Thoracic aorta (tissue), 2 donors: ENCODE results near the gene LRP2. TPM values are rescaled to one million over a fixed set of nuclear protein-coding genes. Genes with fewer than 3 reads are reported as not detected.
"Not testable (repeated sequence)": the region's sequence is repeated elsewhere in the genome, so short reads cannot be mapped to it uniquely, and the experiment has no call there.

ENCODE experiments used
- ATAC-seq: fragments of 150-250 bp; one replicate; pipeline ENCODE4 v1.8.0; 2017; ENCODE audit warnings: low read depth; ENCODE audit not compliant: insufficient number of reproducible peaks, low FRiP score
- DNase-seq: peaks from one replicate; pipeline ENCODE4 v3.0.0-alpha.2; 2020; ENCODE audit warnings: low spot score
- H3K27ac ChIP-seq, 2 donors: fragments of 200-600 bp; sonication (generic); 1 replicate in 1 of 2; 2 replicates in 1 of 2; pipeline ENCODE4 v1.5.1; 2016; ENCODE audit warnings: mild to moderate bottlenecking in 2 of 2, moderate library complexity in 2 of 2
- H3K27me3 ChIP-seq: fragments of 200-600 bp; sonication (generic); replicated peaks from 2 replicates; pipeline ENCODE4 v1.6.0; 2016; ENCODE audit warnings: mild to moderate bottlenecking; ENCODE audit not compliant: insufficient read depth
- H3K36me3 ChIP-seq: fragments of 200-600 bp; sonication (generic); one replicate; pipeline ENCODE4 v1.5.1; 2016
- H3K4me1 ChIP-seq, 2 donors: fragments of 200-600 bp; sonication (generic); 1 replicate in 1 of 2; 2 replicates in 1 of 2; pipeline versions ENCODE4 v1.5.1 to v1.6.0; 2016; ENCODE audit warnings: low read depth in 2 of 2, mild to moderate bottlenecking in 1 of 2; ENCODE audit not compliant: control insufficient read depth in 1 of 2
- H3K4me3 ChIP-seq: fragments of 200-600 bp; sonication (generic); 2 replicates; pipeline ENCODE4 v1.5.1; 2016; ENCODE audit warnings: mild to moderate bottlenecking
- H3K9me3 ChIP-seq: fragments of 200-600 bp; sonication (generic); 2 replicates; pipeline ENCODE4 v1.5.1; 2016
- CTCF ChIP-seq: fragments of 200-600 bp; sonication (generic); IDR thresholded peaks from one replicate; pipeline ENCODE4 v1.5.1; 2019; ENCODE audit warnings: antibody characterized with exemption
- total RNA-seq, 2 donors: library from RNA; depleted of rRNA; stranded (reverse); fragments of >200 nt; gene quantifications; one replicate each; pipeline versions ENCODE4 v1.1.0 to v1.2.3, GENCODE V29; 2016

LRP2 gene
- under 1 TPM; 0.07 to 0.14 TPM for total RNA-seq

GRCh38 chr2:169362118-169362893, at the start of gene LRP2:
LRP2 (minus strand) TSS chr2:169362534; CDS start chr2:169362399, 135 bp downstream.
- H3K4me3 ChIP-seq, result peak within 1 kb of the TSS; percentile 79
- no peaks in the 10 kb centered on the region for H3K9me3 ChIP-seq
- no peak for DNase-seq
- TF ChIP-seq CTCF, result no peak
- no peak for ATAC-seq
- no peaks in the 10 kb centered on the region for H3K27me3 ChIP-seq
- no peaks in the 10 kb centered on the region for H3K36me3 ChIP-seq
- H3K4me1 ChIP-seq, result peaks cover 22 to 39% of the 10 kb centered on the region in 2 donors
- no peak within 1 kb of the TSS for H3K27ac ChIP-seq

- H3K9me3 ChIP-seq, result no peaks in the 10 kb centered on the region
- ATAC-seq (no peak), DNase-seq (no peak)
- H3K4me3 ChIP-seq, result no peak overlapping the region
- no peaks in the 10 kb centered on the region for H3K4me1 ChIP-seq
- H3K27me3 ChIP-seq, result no peaks in the 10 kb centered on the region
- H3K36me3 ChIP-seq, result no peaks in the 10 kb centered on the region
- no peak for TF ChIP-seq CTCF
- no peak overlapping the region for H3K27ac ChIP-seq
Measured at GRCh38 chr2:169406891-169407290, 44.6 kb upstream of the LRP2 start.

GRCh38 chr2:169399491-169399890, 37.2 kb upstream of the LRP2 start:
- H3K27ac ChIP-seq, H3K4me3 ChIP-seq, DNase-seq, H3K9me3 ChIP-seq, H3K27me3 ChIP-seq, ATAC-seq, H3K4me1 ChIP-seq, H3K36me3 ChIP-seq: not testable (repeated sequence)

GRCh38 chr2:169397697-169398096, 35.4 kb upstream of the LRP2 start:
- H3K36me3 ChIP-seq, result no peaks in the 10 kb centered on the region
- TF ChIP-seq CTCF, result peak; percentile 11
- H3K4me1 ChIP-seq, result no peaks in the 10 kb centered on the region
- DNase-seq (no peak), ATAC-seq (no peak)
- no peak overlapping the region for H3K4me3 ChIP-seq
- H3K27ac ChIP-seq, result no peak overlapping the region
- no peaks in the 10 kb centered on the region for H3K27me3 ChIP-seq
- H3K9me3 ChIP-seq, result no peaks in the 10 kb centered on the region

- Histone ChIP-seq H3K36me3 (no peaks in the 10 kb centered on the region), H3K27ac (no peak overlapping the region), H3K9me3 (no peaks in the 10 kb centered on the region), H3K4me1 (no peaks in the 10 kb centered on the region), H3K27me3 (no peaks in the 10 kb centered on the region), H3K4me3 (no peak overlapping the region)
- no peak for ATAC-seq
- TF ChIP-seq CTCF, result no peak
- no peak for DNase-seq
Measured at GRCh38 chr2:169395821-169396374, 33.6 kb upstream of the LRP2 start.
